HG03432 (cell line): ENCODE data around the gene CDH24.
"Not testable (repeated sequence)": the region's sequence is repeated elsewhere in the genome, so short reads cannot be mapped to it uniquely, and the experiment has no call there.

Experiments used
- ATAC-seq: cut with Tn5 transposase; IDR thresholded peaks from one replicate; pipeline ENCODE4 v1.9.1; 2021; ENCODE audit warnings: mild to moderate bottlenecking, moderate library complexity; ENCODE audit not compliant: unreplicated experiment

The CDH24 gene

DNA sequence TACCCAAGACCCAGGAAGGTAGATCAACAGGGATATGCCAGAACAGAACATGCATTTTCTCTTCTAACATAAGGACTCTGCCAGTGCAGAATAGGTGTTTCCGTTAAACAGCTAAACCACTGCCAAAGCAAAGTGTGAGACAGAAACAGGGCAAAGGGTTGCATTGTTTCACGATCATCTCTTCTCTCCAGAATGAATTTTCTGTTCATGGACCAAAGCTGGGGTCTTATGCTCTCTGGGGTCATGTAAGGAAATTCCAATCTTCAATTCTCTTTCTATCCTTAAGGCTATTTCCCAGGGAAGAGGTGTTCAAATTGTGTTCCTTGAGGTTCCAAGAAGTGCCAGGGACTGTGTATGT, 33.5 kb downstream of the CDH24 start:
- no peak for ATAC-seq

DNA sequence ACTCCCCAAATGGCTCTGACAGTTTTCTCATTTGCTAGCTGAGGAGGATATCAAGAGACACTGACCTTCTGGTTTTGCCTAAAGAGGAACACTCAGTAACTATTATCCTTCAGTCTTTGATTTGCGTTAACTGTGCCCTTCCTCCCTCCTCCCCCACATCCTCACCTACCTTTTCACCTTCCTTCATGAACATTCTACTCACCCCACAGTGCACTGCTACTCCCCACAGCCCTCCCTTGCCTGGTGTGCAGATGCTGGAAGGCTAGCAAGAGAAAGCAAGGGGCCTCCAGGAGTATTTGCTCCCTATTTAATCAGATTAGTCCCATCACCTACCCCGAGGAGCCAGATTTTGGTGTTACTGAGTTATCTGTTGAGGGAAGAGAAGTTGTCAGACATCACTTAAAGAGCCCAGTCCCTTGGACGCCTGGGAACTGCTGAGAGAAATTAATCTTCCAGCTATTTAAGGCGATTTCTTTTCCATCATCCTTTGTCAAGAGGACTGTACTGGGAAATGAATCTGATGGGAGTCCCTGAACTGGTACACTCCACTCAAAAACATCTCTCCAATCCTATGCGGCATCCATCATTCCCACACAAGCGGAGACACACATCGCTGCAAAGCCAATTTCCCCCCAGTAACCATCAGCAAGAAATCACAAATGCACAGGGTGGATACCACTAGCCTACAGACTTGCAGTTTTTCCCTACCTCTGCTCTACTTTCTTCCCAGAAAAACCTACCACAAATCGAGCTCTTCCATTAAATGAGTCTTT, 34.1 kb downstream of the CDH24 start:
- ATAC-seq: no peak

- ATAC-seq: no peak
Measured at GRCh38 chr14:23021889-23022442, 35.4 kb downstream of the CDH24 start.

DNA sequence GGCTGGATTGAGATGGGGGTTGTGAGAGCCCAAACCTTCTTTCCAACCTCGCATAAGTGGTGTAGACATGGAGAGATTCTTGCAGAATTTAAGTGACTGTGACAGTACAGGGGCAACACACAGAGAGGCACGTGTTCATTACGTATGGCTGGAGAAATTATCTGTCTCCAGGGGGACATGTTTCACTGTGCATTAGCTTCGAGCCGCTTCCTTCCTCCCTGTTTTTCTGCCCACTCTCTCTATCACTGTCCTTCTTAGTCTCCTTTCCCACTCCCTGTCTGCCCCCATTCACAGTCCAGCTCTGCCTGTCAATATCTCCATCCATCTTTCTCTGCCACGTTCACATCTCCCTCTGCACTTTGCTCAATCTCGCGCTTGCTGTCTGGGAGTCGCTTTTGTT, 35.9 kb downstream of the CDH24 start:
- ATAC-seq: no peak

DNA sequence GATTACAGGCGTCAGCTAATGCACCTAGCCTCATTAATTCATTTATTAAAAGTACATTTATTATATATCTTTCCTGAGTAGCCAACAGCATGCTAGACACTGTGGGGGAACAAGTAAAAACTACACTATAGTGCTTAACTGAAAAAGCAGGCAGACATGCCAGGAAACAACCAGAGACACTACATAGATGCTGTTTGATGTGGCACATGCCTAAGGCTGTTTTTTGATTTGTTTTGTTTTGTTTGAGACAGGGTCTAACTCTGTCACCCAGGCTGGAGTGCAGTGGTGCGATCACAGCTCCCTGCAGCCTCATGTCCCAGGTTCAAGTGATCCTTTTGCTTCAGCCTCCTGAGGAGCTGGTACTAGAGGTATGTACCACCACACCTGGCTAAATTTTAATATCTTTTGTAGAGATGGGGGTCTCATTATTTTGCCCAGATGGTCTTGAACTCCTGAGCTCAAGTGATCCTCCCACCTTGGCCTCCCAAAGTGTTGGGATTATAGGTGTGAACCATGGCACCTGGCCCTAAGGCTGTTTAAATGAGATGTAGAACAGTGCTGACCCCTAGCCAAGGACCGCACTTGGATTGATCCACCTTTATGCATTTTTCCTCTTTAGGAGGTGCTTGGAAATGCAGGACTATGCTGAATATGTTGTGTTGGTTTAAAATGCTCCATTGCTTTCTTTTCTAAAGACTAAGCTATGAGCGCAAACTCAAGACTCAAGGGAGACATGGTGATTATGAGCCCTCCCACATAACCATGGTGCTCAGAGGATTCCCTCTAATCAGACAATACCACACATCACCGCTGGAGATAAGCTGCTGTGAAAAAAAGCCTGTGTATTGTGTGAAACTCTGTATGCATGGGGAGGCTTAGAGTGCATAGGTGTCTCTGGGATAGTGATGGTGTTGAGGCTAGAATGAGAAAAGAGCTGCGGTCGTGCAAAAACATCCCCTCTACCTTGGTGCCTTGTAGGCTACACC, 36.9 kb downstream of the CDH24 start:
- no peak for ATAC-seq

GRCh38 chr14:23018107-23018506, 39.2 kb downstream of the CDH24 start:
- no peak for ATAC-seq

GRCh38 chr14:23017091-23017490, 40.2 kb downstream of the CDH24 start:
- ATAC-seq: no peak

DNA sequence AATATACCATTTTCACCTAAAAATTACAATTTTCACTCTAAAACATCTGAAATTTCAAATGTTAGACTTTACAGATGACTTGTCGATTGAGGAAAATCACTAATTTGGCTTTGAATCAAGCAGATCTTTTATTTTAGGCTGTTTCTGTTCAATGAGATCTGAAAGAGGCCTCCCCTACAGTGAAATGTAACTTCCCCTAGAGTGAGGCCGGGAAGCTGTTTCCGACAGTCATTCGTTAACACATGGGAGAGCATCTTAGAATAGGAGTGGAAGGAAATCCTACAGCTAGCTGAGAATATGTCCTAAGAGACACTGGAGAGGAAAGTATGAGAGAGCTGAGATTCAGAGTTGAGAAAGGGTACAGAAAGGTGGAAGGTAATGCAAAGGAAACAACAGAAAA, 41.7 kb downstream of the CDH24 start:
- ATAC-seq: no peak

- not testable (repeated sequence) for ATAC-seq
Measured at GRCh38 chr14:23013749-23014054, 43.6 kb downstream of the CDH24 start.

GRCh38 chr14:23013054-23013748, 44.1 kb downstream of the CDH24 start:
- ATAC-seq: no peak

DNA sequence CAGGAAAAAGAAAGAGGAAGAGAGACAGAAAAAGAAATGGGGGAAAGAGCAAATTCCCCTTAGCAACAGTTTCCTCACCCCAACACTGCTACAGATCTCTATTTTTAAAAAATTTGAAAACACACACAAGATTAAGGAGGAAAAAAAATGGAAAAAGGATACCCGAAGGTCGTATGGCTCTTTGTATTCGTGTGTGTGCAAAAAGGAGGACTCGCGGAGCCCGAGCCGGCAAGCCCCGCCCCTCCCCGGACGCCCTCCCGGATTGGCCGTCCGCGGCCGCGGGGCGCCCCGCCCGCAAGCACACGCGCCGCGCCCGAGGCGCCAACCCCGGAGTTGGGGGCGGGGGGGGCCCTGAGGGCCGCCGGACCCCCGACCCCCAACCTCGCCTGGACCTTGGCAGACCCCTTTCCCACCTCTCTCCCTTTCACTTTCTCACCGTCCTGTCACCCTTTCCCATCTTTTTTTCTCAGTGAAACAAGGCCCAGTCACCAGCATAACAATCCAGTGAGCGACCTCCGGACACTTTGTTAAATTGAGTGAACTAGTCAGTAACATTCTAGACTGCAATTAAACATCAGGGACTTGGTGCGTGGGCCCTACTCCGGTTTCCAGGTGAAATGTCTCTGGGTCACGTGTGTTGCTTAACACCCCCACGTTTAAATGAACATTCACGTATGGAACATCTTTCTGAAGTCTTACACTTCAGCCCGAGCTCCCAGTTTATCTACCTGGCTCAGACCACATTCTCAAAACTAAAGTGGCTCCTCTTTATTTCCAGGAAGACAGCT, 47.2 kb downstream of the CDH24 start, which contains the start of gene C14orf93:
TSS of gene C14orf93 (minus strand) at position 205 of the 788 bp plus-strand sequence. CDS start 11,120 bp downstream, outside the sequence.
- ATAC-seq: peak; percentile 32

DNA sequence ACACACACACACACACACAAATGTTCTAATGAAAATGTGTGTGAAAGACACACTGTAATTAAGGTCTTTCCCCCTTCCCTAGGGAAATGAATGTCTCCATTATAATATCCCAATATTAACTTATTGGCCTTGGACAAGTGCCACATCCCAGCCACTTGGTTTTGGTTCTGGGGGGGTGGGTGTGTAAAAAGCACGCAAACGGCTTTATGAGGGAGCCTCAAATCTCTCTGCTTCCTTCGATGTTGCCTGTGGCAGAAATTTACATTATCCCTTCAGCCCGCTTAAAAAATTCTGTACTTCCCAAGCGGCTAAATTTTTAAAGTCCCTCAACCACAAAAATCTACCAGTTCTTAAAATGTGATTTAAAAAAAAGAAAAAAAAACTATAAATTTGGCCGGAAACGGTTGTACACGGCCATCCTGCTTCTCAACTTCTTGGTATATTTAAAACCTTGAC, 47.8 kb downstream of the CDH24 start:
- no peak for ATAC-seq

- no peak for ATAC-seq
Measured at GRCh38 chr14:23008831-23009230, 48.5 kb downstream of the CDH24 start.

DNA sequence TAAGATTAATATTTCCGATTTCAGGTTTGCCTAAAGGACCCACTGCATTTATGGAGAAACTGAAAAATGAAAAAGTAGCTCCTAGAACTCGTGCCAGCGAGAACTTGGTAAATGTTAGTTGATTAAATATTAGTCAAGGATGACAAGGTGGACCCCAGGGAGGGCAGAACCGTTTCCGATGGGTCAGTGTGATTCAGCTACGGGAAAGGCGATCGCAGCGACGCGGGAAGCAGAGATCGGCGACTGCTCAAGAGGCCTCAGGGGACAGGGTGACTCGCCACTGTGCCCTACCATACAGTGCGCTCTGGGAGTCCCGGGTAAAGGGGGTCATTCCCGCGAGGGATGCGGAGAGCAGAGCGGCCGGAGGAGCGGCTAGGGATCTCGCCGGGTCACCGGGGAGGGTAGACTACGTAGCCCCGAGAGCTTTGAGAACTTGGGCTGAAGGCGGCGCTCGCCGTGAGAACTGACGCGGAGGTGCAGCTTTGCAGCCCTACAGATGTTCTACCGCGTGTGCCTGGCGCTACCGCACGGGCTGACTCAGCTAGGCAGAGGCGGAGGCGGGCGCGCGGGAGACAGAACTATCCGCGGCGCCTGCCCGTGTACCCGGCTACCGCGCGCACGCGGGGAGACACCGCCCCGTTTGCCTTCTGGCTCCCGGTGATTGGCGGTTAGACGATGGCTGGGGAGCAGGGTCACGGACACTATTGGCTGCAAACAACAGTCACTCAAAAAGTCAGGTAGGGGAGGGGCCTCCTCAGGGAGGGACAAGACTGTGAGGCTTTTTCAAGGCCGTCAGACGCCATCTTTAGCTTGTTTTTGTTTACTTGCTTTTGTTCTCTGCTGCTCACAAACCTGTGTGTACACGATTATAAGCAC, 50.5 kb downstream of the CDH24 start:
- peak; percentile 96 for ATAC-seq

DNA sequence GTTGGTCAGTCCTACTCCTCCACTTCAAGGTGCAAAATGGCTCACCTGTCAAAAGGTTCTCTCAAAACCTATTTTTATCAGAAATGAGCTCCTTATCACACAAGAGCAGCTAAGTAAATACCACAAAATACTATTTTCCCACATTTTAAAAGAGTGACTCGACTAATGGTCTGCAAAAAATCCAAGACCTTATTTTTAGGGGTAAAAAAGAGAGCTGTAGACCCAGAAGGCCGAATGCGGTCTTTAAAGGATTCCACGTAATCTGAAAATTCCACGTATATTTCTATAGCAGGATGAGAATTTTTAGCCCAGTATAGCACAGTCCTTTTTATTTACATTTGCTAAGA, 51.2 kb downstream of the CDH24 start:
- no peak for ATAC-seq

GRCh38 chr14:23005451-23006187, 51.7 kb downstream of the CDH24 start:
- ATAC-seq: no peak

- not testable (repeated sequence) for ATAC-seq
Measured at GRCh38 chr14:23004274-23004673, 53.0 kb downstream of the CDH24 start.

GRCh38 chr14:23002592-23002991, 54.7 kb downstream of the CDH24 start:
- no peak for ATAC-seq

GRCh38 chr14:23000860-23001259, 56.5 kb downstream of the CDH24 start:
- ATAC-seq: no peak
